Thymus (tissue), 11 donors: ENCODE data around the gene KPNB1. TPM values are rescaled to one million over a fixed set of nuclear protein-coding genes. Genes with fewer than 3 reads are reported as not detected.

Experiments
- DNase-seq, 9 donors: peaks; one replicate each; pipeline ENCODE4 v3.0.0-alpha.2; 2013; ENCODE audit warnings: low spot score in 9 of 9, low read depth in 6 of 9, missing footprints in 1 of 9
- H3K27ac ChIP-seq, 2 donors: one replicate each; pipeline ENCODE4 v1.5.1; 2013; ENCODE audit warnings: control low read depth in 1 of 2, low read depth in 1 of 2, low read length in 1 of 2, mild to moderate bottlenecking in 1 of 2, moderate library complexity in 1 of 2
- H3K27me3 ChIP-seq, 2 donors: one replicate each; pipeline ENCODE4 v1.5.1; 2013; ENCODE audit warnings: low read length in 1 of 2; ENCODE audit not compliant: control insufficient read depth in 2 of 2, insufficient read depth in 1 of 2
- H3K36me3 ChIP-seq, 2 donors: one replicate each; pipeline ENCODE4 v1.5.1; 2013; ENCODE audit warnings: low read length in 1 of 2, mild to moderate bottlenecking in 1 of 2, moderate library complexity in 1 of 2; ENCODE audit not compliant: control insufficient read depth in 2 of 2, insufficient read depth in 2 of 2
- H3K4me1 ChIP-seq, 2 donors: one replicate each; pipeline ENCODE4 v1.5.1; 2013; ENCODE audit warnings: low read length in 2 of 2; ENCODE audit not compliant: control insufficient read depth in 2 of 2, insufficient read depth in 2 of 2
- H3K4me3 ChIP-seq, 2 donors: one replicate each; pipeline ENCODE4 v1.5.1; 2013; ENCODE audit warnings: low read length in 2 of 2, control low read depth in 1 of 2, mild to moderate bottlenecking in 1 of 2
- H3K9me3 ChIP-seq, 2 donors: one replicate each; pipeline ENCODE4 v1.5.1; 2013; ENCODE audit warnings: low read length in 1 of 2, mild to moderate bottlenecking in 1 of 2; ENCODE audit not compliant: control insufficient read depth in 2 of 2, insufficient read depth in 1 of 2
- WGBS: extraction: QIAGEN DNeasy Blood & Tissue Kit; methylation state at CpG from one replicate; pipeline ENCODE4 v1.1.7; 2013; 5-methylcytosine and 5-hydroxymethylcytosine counted together
- polyA plus RNA-seq: library from polyadenylated mRNA; stranded (reverse); fragments of 200-250 nt; gene quantifications from one replicate; pipeline ENCODE4 v1.2.3, GENCODE V29; 2013
- total RNA-seq: library from RNA; stranded (reverse); fragments of 120-200 nt; gene quantifications from one replicate; pipeline ENCODE4 v1.2.4, GENCODE V29; 2013
- donor health status: healthy.

KPNB1 gene
- total and polyA plus RNA-seq, 2 donors = 91.3 to 121 TPM

GRCh38 chr17:47703191-47703591 is 53.5 kb downstream of the KPNB1 start:
- Histone ChIP-seq H3K27ac (no peak overlapping the region), H3K27me3 (peaks cover 0 to 14% of the 10 kb centered on the region in 2 donors), H3K36me3 (no peaks in the 10 kb centered on the region), H3K9me3 (no peaks in the 10 kb centered on the region), H3K4me3 (no peak overlapping the region), H3K4me1 (peaks cover 24 to 70% of the 10 kb centered on the region in 2 donors)
- 7% methylated on average over 15 of the region's 15 CpGs for WGBS
- DNase-seq = peak in 2 of 9 donors; percentile 47 to 58

- H3K9me3 ChIP-seq = no peaks in the 10 kb centered on the region
- H3K36me3 ChIP-seq = no peaks in the 10 kb centered on the region
- DNase-seq = no peak
- H3K27ac ChIP-seq = no peak overlapping the region
- peaks cover 0 to 10% of the 10 kb centered on the region in 2 donors for H3K27me3 ChIP-seq
- 86% methylated on average over 5 of the region's 5 CpGs for WGBS
- no peak overlapping the region for H3K4me3 ChIP-seq
- H3K4me1 ChIP-seq = peaks cover 21 to 65% of the 10 kb centered on the region in 2 donors
Observed at GRCh38 chr17:47703671-47704070, 54.0 kb downstream of the KPNB1 start.

- no peak overlapping the region for H3K4me3 ChIP-seq
- no peaks in the 10 kb centered on the region for H3K36me3 ChIP-seq
- no peak for DNase-seq
- peaks cover 21 to 64% of the 10 kb centered on the region in 2 donors for H3K4me1 ChIP-seq
- WGBS = 20% methylated on average over 14 of the region's 14 CpGs
- peaks cover 0 to 10% of the 10 kb centered on the region in 2 donors for H3K27me3 ChIP-seq
- no peaks in the 10 kb centered on the region for H3K9me3 ChIP-seq
- H3K27ac ChIP-seq = no peak overlapping the region
Observed at GRCh38 chr17:47704116-47704515, 54.4 kb downstream of the KPNB1 start.

GRCh38 chr17:47704736-47705135 is 55.0 kb downstream of the KPNB1 start:
- no peak overlapping the region for H3K27ac ChIP-seq

GRCh38 chr17:47705536-47706530 is 56.1 kb downstream of the KPNB1 start:
- 60% methylated on average over 12 of the region's 12 CpGs for WGBS
- H3K4me1 ChIP-seq = peaks cover 21 to 61% of the 10 kb centered on the region in 2 donors
- peaks cover 0 to 10% of the 10 kb centered on the region in 2 donors for H3K27me3 ChIP-seq
- H3K4me3 ChIP-seq = no peak overlapping the region
- H3K36me3 ChIP-seq = no peaks in the 10 kb centered on the region
- DNase-seq = no peak
- H3K27ac ChIP-seq = no peak overlapping the region
- no peaks in the 10 kb centered on the region for H3K9me3 ChIP-seq

More at GRCh38 chr17:47704736-47705135, 55.0 kb downstream of the KPNB1 start:
- Histone ChIP-seq H3K27me3 (peaks cover 0 to 10% of the 10 kb centered on the region in 2 donors), H3K36me3 (no peaks in the 10 kb centered on the region), H3K4me1 (peaks cover 21 to 64% of the 10 kb centered on the region in 2 donors), H3K4me3 (no peak overlapping the region), H3K9me3 (no peaks in the 10 kb centered on the region)
- WGBS = 86% methylated on average over 6 of the region's 6 CpGs
- DNase-seq = no peak

DNA sequence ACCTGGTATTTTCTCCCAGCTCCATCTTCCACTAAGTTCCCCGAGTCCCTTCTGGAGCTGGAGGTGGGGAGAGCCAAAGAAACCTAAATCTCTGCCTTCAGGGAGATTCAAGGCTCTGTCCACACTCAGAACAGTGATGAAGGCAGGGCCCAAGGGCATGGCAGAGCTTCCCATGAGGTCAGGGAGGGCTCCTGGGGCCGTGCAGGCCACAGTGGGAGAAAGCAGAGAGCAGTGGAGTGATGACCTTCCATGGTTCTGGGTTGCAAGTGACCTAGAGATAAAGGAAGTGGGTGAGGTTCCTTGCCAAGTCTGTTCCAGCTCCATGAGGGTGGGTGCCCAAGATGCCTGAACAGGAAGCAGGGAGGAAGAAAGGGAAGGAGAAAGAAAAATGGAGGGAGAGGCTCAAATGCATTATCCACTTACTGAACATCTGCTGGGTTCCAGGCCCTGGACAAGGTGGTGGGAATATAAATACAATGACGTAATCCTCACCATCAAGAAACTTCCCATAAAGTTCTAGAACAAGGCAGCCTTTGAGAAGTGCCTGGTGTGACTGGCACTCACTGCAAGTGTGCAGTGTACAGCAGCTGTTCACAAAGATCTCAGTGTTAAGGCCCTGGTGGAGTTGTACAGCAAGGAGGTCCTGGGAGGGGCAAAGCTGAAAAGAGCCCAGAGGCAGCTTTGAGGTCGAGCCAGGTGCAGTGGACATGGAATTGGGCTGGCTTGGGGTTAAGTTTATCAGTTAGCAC is 57.5 kb downstream of the KPNB1 start:
- Histone ChIP-seq H3K9me3 (no peaks in the 10 kb centered on the region), H3K4me3 (no peak overlapping the region), H3K4me1 (peaks cover 22 to 68% of the 10 kb centered on the region in 2 donors), H3K27ac (no peak overlapping the region), H3K36me3 (no peaks in the 10 kb centered on the region), H3K27me3 (peaks cover 0 to 10% of the 10 kb centered on the region in 2 donors)
- no peak for DNase-seq
- WGBS = 79% methylated on average over 4 of the region's 4 CpGs

GRCh38 chr17:47707884-47708283 is 58.2 kb downstream of the KPNB1 start:
- no peaks in the 10 kb centered on the region for H3K36me3 ChIP-seq
- peaks cover 0 to 14% of the 10 kb centered on the region in 2 donors for H3K27me3 ChIP-seq
- no peaks in the 10 kb centered on the region for H3K9me3 ChIP-seq
- H3K27ac ChIP-seq = no peak overlapping the region
- no peak for DNase-seq
- over 99% methylated on average over 3 of the region's 3 CpGs for WGBS
- H3K4me1 ChIP-seq = peaks cover 17 to 64% of the 10 kb centered on the region in 2 donors
- no peak overlapping the region for H3K4me3 ChIP-seq

DNA sequence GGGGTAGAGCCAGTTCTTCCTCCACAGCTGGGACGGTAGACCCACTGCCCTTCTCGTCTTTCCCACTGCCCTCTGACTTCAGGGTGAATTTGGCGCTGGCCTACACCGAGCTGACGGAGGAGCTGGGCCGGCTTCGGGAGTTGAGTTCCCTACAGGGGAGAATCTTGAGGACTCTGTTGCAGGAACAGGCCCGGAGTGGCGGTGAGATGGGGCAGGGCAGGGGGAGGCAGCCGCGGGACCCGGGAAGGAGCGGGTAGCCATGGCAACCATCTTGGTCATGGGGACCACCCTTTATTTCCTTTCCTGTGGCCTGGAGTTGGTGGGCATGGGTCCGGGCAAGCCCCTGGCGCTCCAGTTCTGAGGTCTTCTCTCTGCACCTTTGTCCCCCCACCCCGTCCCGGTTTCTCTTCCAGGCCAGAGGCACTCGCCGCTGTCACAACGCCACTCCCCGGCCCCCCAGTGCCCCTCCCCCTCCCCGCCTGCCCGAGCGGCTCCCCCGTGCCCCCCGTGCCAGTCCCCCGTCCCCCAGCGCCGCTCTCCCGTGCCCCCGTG is 58.7 kb downstream of the KPNB1 start:
- H3K4me1 ChIP-seq = peaks cover 13 to 59% of the 10 kb centered on the region in 2 donors
- no peak overlapping the region for H3K4me3 ChIP-seq
- WGBS = 95% methylated on average over 31 of the region's 31 CpGs
- H3K36me3 ChIP-seq = no peaks in the 10 kb centered on the region
- no peak for DNase-seq
- H3K9me3 ChIP-seq = no peaks in the 10 kb centered on the region
- H3K27ac ChIP-seq = no peak overlapping the region
- peaks cover 0 to 14% of the 10 kb centered on the region in 2 donors for H3K27me3 ChIP-seq
